PC-9 (cell line): ENCODE data around the gene KLHDC8A.

Experiments used
- CTCF ChIP-seq: fragments of 200-600 bp; sonication (generic); conservative IDR thresholded peaks from 2 replicates; pipeline ENCODE4 v1.6.1; 2017; ENCODE audit warnings: mixed run types, antibody characterized with exemption, mild to moderate bottlenecking, moderate library complexity
- EZH2 ChIP-seq: fragments of 200-600 bp; sonication (generic); IDR thresholded peaks from 2 replicates; pipeline ENCODE4 v1.8.0; 2017; ENCODE audit warnings: antibody characterized with exemption, low read depth

GRCh38 chr1:205381305-205381704 lies 24.6 kb upstream of the KLHDC8A start:
- TF ChIP-seq CTCF (no peak), EZH2 (no peak)
